GM21723 (cell line): ENCODE results near the gene MYH3.

Experiments
- ATAC-seq: cut with Tn5 transposase; IDR thresholded peaks from one replicate; pipeline ENCODE4 v1.9.1; 2021; ENCODE audit warnings: mild to moderate bottlenecking, moderate library complexity; ENCODE audit not compliant: unreplicated experiment

Gene MYH3

DNA sequence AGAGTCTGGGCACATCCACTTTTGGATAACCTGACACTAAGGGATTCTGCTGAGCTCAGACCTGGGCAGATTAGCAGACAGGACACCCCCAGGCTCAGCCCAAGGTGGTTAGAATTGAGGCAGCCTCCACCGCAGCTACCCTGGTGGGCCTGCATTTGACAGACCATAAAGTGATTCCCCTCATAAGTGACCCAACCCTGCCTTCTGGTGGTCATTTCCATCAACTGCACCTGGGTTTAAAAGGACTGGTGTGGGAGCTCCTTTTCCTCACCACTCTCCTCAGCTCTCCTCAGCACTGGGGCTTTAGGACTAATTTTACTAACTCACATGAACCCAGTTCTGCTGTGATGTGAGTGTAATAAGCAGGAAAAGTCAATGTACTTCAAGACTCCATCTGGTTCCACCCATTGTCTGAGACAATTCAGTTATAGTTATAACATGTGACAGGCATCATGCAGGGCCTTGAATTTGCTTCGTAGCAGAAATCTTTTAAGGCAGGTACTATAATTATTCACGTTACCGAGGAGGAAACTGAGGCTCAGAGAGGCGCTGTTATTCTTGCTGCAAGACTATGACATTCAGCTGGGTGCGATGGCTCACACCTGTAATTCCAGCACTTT, 42.5 kb downstream of the MYH3 start:
- ATAC-seq, result no peak

GRCh38 chr17:10613775-10614513, 43.2 kb downstream of the MYH3 start:
- no peak for ATAC-seq

- no peak for ATAC-seq
These were observed 44.0 kb downstream of the MYH3 start for GRCh38 chr17:10612957-10613744.

- ATAC-seq, result no peak
These were observed 46.2 kb downstream of the MYH3 start for GRCh38 chr17:10610884-10611283.

DNA sequence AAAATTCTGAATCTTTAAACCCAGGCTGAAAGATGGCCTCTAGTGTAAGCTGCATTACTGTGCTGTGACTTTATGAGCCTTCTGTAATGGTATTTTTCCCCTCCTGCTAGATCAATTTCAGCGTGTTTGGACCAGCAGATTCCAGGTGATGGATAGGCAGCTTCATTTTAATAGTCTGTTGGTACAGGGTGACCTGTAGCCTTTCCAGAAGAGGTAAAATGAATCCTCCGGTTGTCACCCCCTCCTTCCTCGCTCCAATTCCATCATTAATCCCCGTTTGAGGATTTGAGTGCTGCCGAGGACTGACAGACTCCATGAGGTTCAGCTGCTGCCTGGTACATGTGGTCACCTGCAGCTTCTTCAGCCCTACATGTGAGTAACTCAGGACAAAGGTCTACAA, 48.9 kb downstream of the MYH3 start:
- ATAC-seq, result no peak

- ATAC-seq, result no peak
These were observed 51.0 kb downstream of the MYH3 start for GRCh38 chr17:10606110-10606509.

GRCh38 chr17:10605221-10605783, 51.8 kb downstream of the MYH3 start:
- ATAC-seq, result no peak

GRCh38 chr17:10604521-10604920, 52.6 kb downstream of the MYH3 start:
- no peak for ATAC-seq

DNA sequence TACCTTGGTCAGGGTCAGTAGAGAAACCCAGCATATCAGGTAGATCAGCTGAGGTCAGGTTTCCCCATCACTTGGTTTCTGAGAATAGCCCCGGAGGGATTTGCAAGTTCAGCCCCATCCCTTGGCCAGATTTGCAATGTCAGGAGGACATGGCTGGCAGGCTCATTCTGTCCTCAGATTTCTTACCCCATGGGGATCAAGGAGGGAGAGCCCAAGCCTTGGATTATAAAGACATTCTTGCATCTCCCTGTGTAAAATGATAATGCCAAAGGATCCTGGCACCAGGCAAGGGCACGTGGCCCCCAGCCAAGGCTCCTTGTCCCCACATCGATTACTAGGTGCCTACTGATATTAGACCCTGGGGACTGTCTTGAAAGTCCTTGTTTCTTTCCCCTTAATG, 53.2 kb downstream of the MYH3 start:
- ATAC-seq, result no peak

DNA sequence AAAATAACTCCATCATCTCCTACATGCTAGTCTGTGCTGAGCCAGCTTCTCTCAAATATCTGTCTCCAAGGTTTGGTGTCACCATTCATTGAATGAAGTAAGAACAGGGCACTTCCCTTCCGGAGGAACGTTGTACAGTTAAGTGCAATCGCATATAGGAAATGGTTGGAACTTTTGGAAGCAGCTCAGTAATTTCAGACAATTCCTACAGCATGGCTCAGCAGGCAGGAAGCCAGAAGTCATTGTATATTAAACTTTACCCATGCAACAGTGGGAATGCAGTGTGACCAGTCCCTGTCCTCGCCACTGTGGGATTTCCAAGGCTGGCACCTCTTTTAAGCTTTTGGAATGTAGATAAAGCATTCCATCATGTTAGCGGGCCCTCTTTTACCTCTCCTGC, 56.5 kb downstream of the MYH3 start:
- ATAC-seq, result no peak

- no peak for ATAC-seq
These were observed 58.5 kb downstream of the MYH3 start for GRCh38 chr17:10598621-10599020.

- ATAC-seq, result no peak
These were observed 67.5 kb downstream of the MYH3 start for GRCh38 chr17:10589553-10590145.

DNA sequence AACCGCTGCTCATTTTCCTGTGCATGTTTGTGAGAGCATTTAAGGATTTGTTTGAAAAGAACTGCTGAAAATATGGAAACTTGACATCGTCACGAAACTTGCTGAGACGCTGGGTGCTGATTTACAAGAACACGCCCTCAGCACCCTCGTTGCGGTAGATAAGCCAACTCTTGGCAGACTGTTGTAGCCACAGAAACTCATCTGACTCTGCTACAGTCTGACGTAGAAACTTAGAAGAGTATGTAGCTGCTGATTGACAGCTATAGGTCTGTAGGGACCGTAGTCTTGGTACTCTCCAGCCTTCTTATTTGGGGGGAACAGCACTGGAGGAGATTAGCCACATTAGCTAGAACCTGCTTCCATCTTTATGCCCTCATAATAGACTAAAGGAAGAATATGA, 71.6 kb downstream of the MYH3 start:
- no peak for ATAC-seq

DNA sequence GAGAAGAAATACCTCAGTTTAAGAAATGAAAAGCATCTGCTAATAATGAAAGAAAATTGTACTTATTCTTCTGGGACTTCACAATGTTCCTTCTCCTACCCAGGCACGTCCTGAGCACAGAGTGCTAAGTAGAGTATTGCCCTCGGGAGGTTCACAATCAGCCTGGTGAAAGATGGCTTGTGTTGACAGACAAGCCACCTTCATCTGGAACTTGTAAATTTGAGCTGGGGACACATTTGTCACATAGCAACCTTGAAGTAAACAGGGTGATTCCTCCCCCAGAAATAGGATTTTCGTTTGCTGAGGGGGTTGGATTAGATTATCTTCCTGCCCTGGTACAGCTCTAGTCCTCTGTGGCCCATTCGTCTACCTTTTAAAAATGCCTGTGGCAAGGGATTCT, 73.3 kb downstream of the MYH3 start:
- ATAC-seq, result no peak

DNA sequence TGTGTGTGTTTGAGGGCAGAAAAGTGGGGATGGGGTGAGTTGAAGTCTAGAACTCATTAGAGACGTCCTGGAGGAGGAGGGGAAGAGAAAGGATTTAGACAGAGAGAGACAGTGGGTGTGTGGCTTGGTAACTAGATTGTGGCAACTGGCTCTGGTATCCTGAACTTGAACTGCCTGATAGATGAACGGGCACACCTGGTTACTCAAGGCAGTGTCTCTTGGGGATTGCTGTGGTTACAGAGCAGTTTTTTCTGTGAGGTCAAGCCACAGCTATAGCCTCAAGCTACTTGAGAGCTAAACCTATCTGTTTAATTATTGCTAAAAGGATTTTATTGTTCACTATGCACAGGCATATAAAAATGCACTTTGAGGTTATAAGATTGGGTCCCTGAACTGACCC, 77.8 kb downstream of the MYH3 start:
- no peak for ATAC-seq
